Measurements from ENCODE around the gene SPO11.
"Not testable (repeated sequence)": the region's sequence is repeated elsewhere in the genome, so short reads cannot be mapped to it uniquely, and the experiment has no call there.

Gene SPO11

DNA sequence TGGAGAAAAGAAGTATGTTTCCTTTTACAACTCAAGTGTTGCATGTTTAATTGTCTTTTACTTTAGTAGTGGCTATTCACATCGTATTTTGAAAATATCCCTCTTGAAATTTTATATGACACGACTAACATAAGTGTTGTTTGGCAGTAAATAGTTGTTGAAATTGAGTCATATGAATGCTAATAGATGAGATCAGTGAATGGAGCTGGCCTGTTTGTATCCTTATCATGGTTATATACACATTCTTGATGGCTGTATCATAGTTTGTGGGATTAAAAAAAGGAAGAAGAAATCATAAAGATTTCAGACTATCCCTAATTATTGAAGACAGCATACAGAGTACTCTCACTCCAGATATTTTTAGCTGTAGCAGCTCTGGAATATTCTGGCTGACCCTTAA lies 13.2 kb downstream of the SPO11 start:
- no peak for TF ChIP-seq CTCF (IDR thresholded peaks at IDR 0.05)
- H3K27me3 ChIP-seq = peaks cover 95% of the 10 kb centered on the region
- no peak overlapping the region for H3K4me3 ChIP-seq (ENCODE audit: low read depth in 1 of 2, low read length in 1 of 2)
- H3K27ac ChIP-seq = no peak overlapping the region
- no peaks in the 10 kb centered on the region for H3K36me3 ChIP-seq
- H3K9me3 ChIP-seq = no peaks in the 10 kb centered on the region
- H3K4me1 ChIP-seq (ENCODE audit: control insufficient read depth in 1 of 2, insufficient read depth in 1 of 2, low read depth in 1 of 2, low read length in 1 of 2) = no peaks in the 10 kb centered on the region

- Histone ChIP-seq H3K4me1 (ENCODE audit: control insufficient read depth in 1 of 2, insufficient read depth in 1 of 2, low read depth in 1 of 2, low read length in 1 of 2) (peaks cover 1 to 2% of the 10 kb centered on the region in 2 experiments), H3K9me3 (no peaks in the 10 kb centered on the region), H3K4me3 (ENCODE audit: low read depth in 1 of 2, low read length in 1 of 2) (no peak overlapping the region), H3K27ac (no peak overlapping the region), H3K27me3 (peaks cover 86% of the 10 kb centered on the region), H3K36me3 (no peaks in the 10 kb centered on the region)
- TF ChIP-seq CTCF (IDR thresholded peaks at IDR 0.05) = peak; percentile 55
Measured at GRCh38 chr20:57346477-57346876, 16.9 kb downstream of the SPO11 start.

- Histone ChIP-seq H3K9me3 (no peaks in the 10 kb centered on the region), H3K4me3 (ENCODE audit: low read depth in 1 of 2, low read length in 1 of 2) (no peak overlapping the region), H3K4me1 (ENCODE audit: control insufficient read depth in 1 of 2, insufficient read depth in 1 of 2, low read depth in 1 of 2, low read length in 1 of 2) (peaks cover 9 to 10% of the 10 kb centered on the region in 2 experiments), H3K36me3 (no peaks in the 10 kb centered on the region), H3K27ac (no peak overlapping the region), H3K27me3 (peaks cover 76% of the 10 kb centered on the region)
- TF ChIP-seq CTCF (IDR thresholded peaks at IDR 0.05) = no peak
Measured at GRCh38 chr20:57347393-57347792, 17.8 kb downstream of the SPO11 start.

- H3K9me3 ChIP-seq; H3K4me3 ChIP-seq (ENCODE audit: low read depth in 1 of 2, low read length in 1 of 2); H3K27ac ChIP-seq; H3K36me3 ChIP-seq; H3K4me1 ChIP-seq (ENCODE audit: control insufficient read depth in 1 of 2, insufficient read depth in 1 of 2, low read depth in 1 of 2, low read length in 1 of 2): not testable (repeated sequence)
- peaks cover 67% of the 10 kb centered on the region for H3K27me3 ChIP-seq
Measured at GRCh38 chr20:57348200-57348921, 18.8 kb downstream of the SPO11 start.

DNA sequence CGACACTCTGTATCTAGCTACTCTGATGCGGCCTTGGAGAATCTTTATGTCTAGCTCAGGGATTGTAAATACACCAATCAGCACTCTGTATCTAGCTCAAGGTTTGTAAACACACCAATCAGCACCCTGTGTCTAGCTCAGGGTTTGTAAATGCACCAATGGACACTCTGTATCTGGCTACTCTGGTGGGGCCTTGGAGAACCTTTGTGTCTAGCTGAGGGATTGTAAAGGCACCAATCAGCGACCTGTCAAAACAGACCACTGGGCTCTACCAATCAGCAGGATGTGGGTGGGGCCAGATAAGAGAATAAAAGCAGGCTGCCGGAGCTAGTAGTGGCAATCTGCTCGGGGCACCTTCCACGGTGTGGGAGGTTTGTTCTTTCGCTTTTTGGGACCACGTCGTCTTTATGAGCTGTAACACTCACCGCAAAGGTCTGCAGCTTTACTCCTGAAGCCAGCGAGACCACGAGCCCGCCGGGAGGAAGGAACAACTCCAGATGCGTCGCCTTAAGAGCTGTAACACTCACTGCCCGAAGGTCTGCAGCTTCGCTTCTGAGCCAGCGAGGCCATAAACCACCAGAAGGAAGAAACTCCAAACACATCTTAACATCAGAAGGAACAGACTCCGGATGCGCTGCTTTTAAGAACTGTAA lies 19.4 kb downstream of the SPO11 start:
- H3K36me3 ChIP-seq; H3K27ac ChIP-seq; H3K4me3 ChIP-seq (ENCODE audit: low read depth in 1 of 2, low read length in 1 of 2); H3K4me1 ChIP-seq (ENCODE audit: control insufficient read depth in 1 of 2, insufficient read depth in 1 of 2, low read depth in 1 of 2, low read length in 1 of 2); H3K9me3 ChIP-seq: not testable (repeated sequence)
- peaks cover 60% of the 10 kb centered on the region for H3K27me3 ChIP-seq

DNA sequence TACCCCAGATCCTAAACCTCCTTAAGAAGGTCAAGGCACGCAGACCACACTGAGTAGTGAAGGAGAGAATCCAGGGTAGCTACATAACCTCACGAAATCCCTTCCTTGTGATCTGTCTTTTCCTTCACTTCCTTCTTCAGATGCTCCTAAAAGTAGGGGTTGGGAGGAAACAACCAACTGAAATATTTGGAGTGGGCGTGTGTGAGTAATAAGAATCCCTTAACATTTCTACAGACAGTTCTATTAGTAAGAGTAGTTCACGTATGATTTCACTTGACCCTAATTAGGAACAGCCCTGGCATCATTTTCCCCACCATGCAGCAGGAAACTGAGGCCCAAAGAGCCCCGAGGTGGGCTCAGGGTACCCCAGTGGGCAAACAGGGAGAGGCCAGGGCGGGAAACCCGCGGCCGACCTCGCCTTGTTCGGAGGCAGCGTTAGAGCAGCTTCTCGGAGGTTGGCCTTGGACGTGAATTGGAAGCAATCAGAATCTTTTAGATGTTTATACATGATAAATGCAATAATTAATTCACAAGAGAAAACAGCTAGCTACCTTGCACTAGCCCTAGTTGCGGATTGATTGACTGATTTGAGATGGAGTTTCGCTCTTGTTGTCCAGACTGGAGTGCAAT lies 20.6 kb downstream of the SPO11 start:
- Histone ChIP-seq H3K4me1 (ENCODE audit: control insufficient read depth in 1 of 2, insufficient read depth in 1 of 2, low read depth in 1 of 2, low read length in 1 of 2) (peaks cover 9 to 10% of the 10 kb centered on the region in 2 experiments), H3K36me3 (no peaks in the 10 kb centered on the region), H3K9me3 (no peaks in the 10 kb centered on the region), H3K4me3 (ENCODE audit: low read depth in 1 of 2, low read length in 1 of 2) (no peak overlapping the region), H3K27me3 (peaks cover 48% of the 10 kb centered on the region), H3K27ac (no peak overlapping the region)
- no peak for TF ChIP-seq CTCF (IDR thresholded peaks at IDR 0.05)

DNA sequence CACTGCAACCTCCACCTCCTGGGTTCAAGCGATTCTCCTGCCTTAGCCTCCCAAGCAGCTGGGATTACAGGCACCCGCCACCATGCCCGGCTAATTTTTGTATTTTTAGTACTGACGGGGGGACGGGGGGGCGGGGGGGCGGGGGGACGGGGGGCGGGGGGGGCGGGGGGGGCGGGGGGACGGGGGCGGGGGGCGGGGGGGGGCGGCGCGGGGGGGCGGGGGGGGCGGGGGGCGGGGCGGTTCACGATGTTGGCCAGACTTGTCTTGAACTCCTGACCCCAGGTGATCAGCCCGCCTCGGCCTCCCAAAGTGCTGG lies 21.1 kb downstream of the SPO11 start:
- Histone ChIP-seq H3K27ac (peak overlapping the region; percentile 87), H3K27me3 (peaks cover 44% of the 10 kb centered on the region), H3K4me3 (ENCODE audit: low read depth in 1 of 2, low read length in 1 of 2) (peak overlapping the region; percentile 83 to 96)
- not testable (repeated sequence) for H3K4me1 ChIP-seq (ENCODE audit: control insufficient read depth in 1 of 2, insufficient read depth in 1 of 2, low read depth in 1 of 2, low read length in 1 of 2); H3K9me3 ChIP-seq; H3K36me3 ChIP-seq
